HCT116 (cell line): ENCODE results near the gene MS4A12. TPM values are rescaled to one million over a fixed set of nuclear protein-coding genes. Genes with fewer than 3 reads are reported as not detected.

Experiments used
- ATAC-seq: fragments of 200-7000 bp; cut with Tn5 transposase; 2 replicates; pipeline ENCODE4 v1.9.1; 2020; ENCODE audit warnings: mild to moderate bottlenecking, moderate library complexity
- BruUV-seq: library from RNA; stranded (reverse); fragments of 400-500 nt; replicated peaks from 2 replicates; lab custom pipeline; 2021; lab: Mats Ljungman, UMichigan
- CTCF ChIA-PET: fragments of 300-600 bp; sonication (Branson Sonifier 250); formaldehyde crosslinking; loops from one replicate; lab custom pipeline; 2021; ENCODE audit warnings: antibody characterized with exemption; lab: Charles Lee
- POLR2A ChIA-PET: fragments of 300-600, 350-600 bp; sonication (Branson Sonifier 250); formaldehyde crosslinking; loops from one replicate; lab custom pipeline; 2021; ENCODE audit warnings: antibody characterized with exemption; lab: Charles Lee
- RAD21 ChIA-PET, 2 experiments: fragments of 300-600 bp; sonication (Branson Sonifier 250); formaldehyde crosslinking; loops; one replicate each; lab custom pipeline; 2023; ENCODE audit warnings: low total read pairs in 2 of 2; ENCODE audit not compliant: uncharacterized antibody in 2 of 2, unreplicated experiment in 2 of 2, low non-redundant PET in 1 of 2; lab: Charles Lee
- DNase-seq: peaks from one replicate; pipeline ENCODE4 v3.0.0-alpha.2; 2010; ENCODE audit warnings: low read depth, low spot score
- H2AFZ ChIP-seq: fragments of 200-600 bp; shearing (Covaris generic), sonication (generic); 2 replicates; pipeline ENCODE4 v1.6.1; 2017; ENCODE audit warnings: low read depth, mixed run types, mixed read lengths, antibody characterized with exemption, low read length; ENCODE audit not compliant: poor library complexity, severe bottlenecking
- H3K27ac ChIP-seq: 2 replicates; pipeline ENCODE4 v1.5.1; 2012; ENCODE audit warnings: low read depth, low read length
- H3K27me3 ChIP-seq: fragments of 200-600 bp; sonication (generic); 2 replicates; pipeline ENCODE4 v1.6.1; 2016; ENCODE audit warnings: mixed run types, low read length, mixed read lengths; ENCODE audit not compliant: insufficient read depth
- H3K36me3 ChIP-seq, 2 experiments: fragments of 200-500 bp in 1 of 2; fragments of 200-600 bp in 1 of 2; sonication (Bioruptor generic) in 1 of 2; sonication (generic) in 1 of 2; 2 replicates each; pipeline versions ENCODE4 v1.5.1 to v1.6.1; 2014 to 2016; ENCODE audit warnings: low read length in 2 of 2, inconsistent platforms in 1 of 2, mixed read lengths in 1 of 2, mixed run types in 1 of 2; ENCODE audit not compliant: insufficient read depth in 2 of 2, control insufficient read depth in 1 of 2
- H3K4me1 ChIP-seq, 2 experiments: fragments of 200-600 bp in 1 of 2; sonication (generic) in 1 of 2; 2 replicates each; pipeline versions ENCODE4 v1.5.1 to v1.6.1; 2012 to 2017; ENCODE audit warnings: low read length in 2 of 2, inconsistent platforms in 1 of 2, mild to moderate bottlenecking in 1 of 2, mixed read lengths in 1 of 2, mixed run types in 1 of 2, moderate library complexity in 1 of 2; ENCODE audit not compliant: insufficient read depth in 2 of 2, control insufficient read depth in 1 of 2
- H3K4me2 ChIP-seq: fragments of 200-600 bp; sonication (generic); 2 replicates; pipeline ENCODE4 v1.6.1; 2017; ENCODE audit warnings: mixed run types, low read length, mixed read lengths
- H3K4me3 ChIP-seq, 2 experiments: fragments of 200-600 bp in 1 of 2; sonication (generic) in 1 of 2; replicated peaks in 1 of 2; 2 replicates each; pipeline ENCODE4 v1.5.1; 2011 to 2016; ENCODE audit warnings: low read length in 2 of 2, control low read depth in 1 of 2, low read depth in 1 of 2, mild to moderate bottlenecking in 1 of 2, mixed read lengths in 1 of 2, mixed run types in 1 of 2
- H3K79me2 ChIP-seq: fragments of 200-600 bp; sonication (generic); 2 replicates; pipeline ENCODE4 v1.6.1; 2017; ENCODE audit warnings: mild to moderate bottlenecking, mixed run types, low read length, moderate library complexity, mixed read lengths; ENCODE audit not compliant: insufficient read depth
- H3K9ac ChIP-seq: fragments of 200-600 bp; sonication (generic); 2 replicates; pipeline ENCODE4 v1.6.1; 2016; ENCODE audit warnings: low read length, mixed read lengths
- H3K9me2 ChIP-seq: fragments of 200-600 bp; sonication (generic), shearing (Covaris generic); 2 replicates; pipeline ENCODE4 v1.6.1; 2017; ENCODE audit warnings: mixed run types, mild to moderate bottlenecking, moderate library complexity; ENCODE audit not compliant: insufficient read depth
- H3K9me3 ChIP-seq, 2 experiments: fragments of 200-500 bp in 1 of 2; fragments of 200-600 bp in 1 of 2; sonication (Bioruptor generic) in 1 of 2; sonication (generic) in 1 of 2; 2 replicates each; pipeline ENCODE4 v1.6.1; 2014 to 2017; ENCODE audit warnings: low read length in 2 of 2, mixed read lengths in 2 of 2, inconsistent platforms in 1 of 2, low read depth in 1 of 2, mild to moderate bottlenecking in 1 of 2, mixed run types in 1 of 2, moderate library complexity in 1 of 2; ENCODE audit not compliant: control insufficient read depth in 1 of 2, insufficient read depth in 1 of 2
- H4K20me1 ChIP-seq: fragments of 200-600 bp; sonication (generic), shearing (Covaris generic); 2 replicates; pipeline ENCODE4 v1.6.1; 2017; ENCODE audit warnings: mixed run types, mild to moderate bottlenecking, moderate library complexity; ENCODE audit not compliant: insufficient read depth
- CBX3 ChIP-seq: IDR thresholded peaks from 2 replicates; pipeline ENCODE4 v1.6.1; 2012; ENCODE audit warnings: low read depth
- CEBPB ChIP-seq: IDR thresholded peaks from 2 replicates; pipeline ENCODE4 v1.6.1; 2012; ENCODE audit warnings: low read depth
- EGR1 ChIP-seq: IDR thresholded peaks from 2 replicates; pipeline ENCODE4 v1.6.1; 2012; ENCODE audit warnings: low read depth
- ELF1 ChIP-seq: IDR thresholded peaks from 2 replicates; pipeline ENCODE4 v1.6.1; 2012; ENCODE audit warnings: low read depth, borderline replicate concordance
- EZH2 ChIP-seq: fragments of 200-600 bp; sonication (generic); IDR thresholded peaks from 2 replicates; pipeline ENCODE4 v1.6.1; 2017; ENCODE audit warnings: antibody characterized with exemption, mixed run types
- FOSL1 ChIP-seq: IDR thresholded peaks from 2 replicates; pipeline ENCODE4 v1.6.1; 2012; ENCODE audit warnings: low read depth
- JUND ChIP-seq: IDR thresholded peaks from 2 replicates; pipeline ENCODE4 v1.6.1; 2012
- POLR2A ChIP-seq: IDR thresholded peaks from 2 replicates; pipeline ENCODE4 v1.7.0; 2011; ENCODE audit warnings: borderline replicate concordance; ENCODE audit not compliant: insufficient read depth, insufficient read length; ENCODE audit errors: extremely low read depth
- RAD21 ChIP-seq: IDR thresholded peaks from 2 replicates; pipeline ENCODE4 v1.6.1; 2012; ENCODE audit warnings: low read depth, mild to moderate bottlenecking
- SP1 ChIP-seq: IDR thresholded peaks from 2 replicates; pipeline ENCODE4 v1.6.1; 2012; ENCODE audit warnings: low read depth
- SRF ChIP-seq: IDR thresholded peaks from 2 replicates; pipeline ENCODE4 v1.6.1; 2012; ENCODE audit warnings: low read depth
- TCF7L2 ChIP-seq: IDR thresholded peaks from 2 replicates; pipeline ENCODE4 v1.7.0; 2011; ENCODE audit warnings: borderline replicate concordance, inconsistent platforms; ENCODE audit not compliant: insufficient read depth, insufficient read length; ENCODE audit errors: extremely low read depth
- YY1 ChIP-seq: IDR thresholded peaks from 2 replicates; pipeline ENCODE4 v1.6.1; 2011; ENCODE audit warnings: low read length, low read depth, moderate library complexity, mild to moderate bottlenecking; ENCODE audit not compliant: insufficient replicate concordance; ENCODE audit errors: extremely low read depth
- ZFX ChIP-seq: fragments of 450-650 bp; IDR thresholded peaks from 2 replicates; pipeline ENCODE4 v1.6.1; 2017
- ZNF274 ChIP-seq: fragments of 200-500 bp; sonication (Bioruptor generic); IDR thresholded peaks from 2 replicates; pipeline ENCODE4 v1.6.1; 2014; ENCODE audit warnings: mild to moderate bottlenecking, low read depth, low read length, inconsistent platforms
- intact Hi-C: fragments of 100-400 bp; cut with micrococcal nuclease; formaldehyde crosslinking; loops from 2 replicates; pipeline ENCODE4 v1.10.0; 2022
- total RNA-seq: library from RNA; stranded (reverse); gene quantifications from one replicate; pipeline ENCODE4 v1.2.1, GENCODE V29; 2021; ENCODE audit not compliant: unreplicated experiment
- TF ChIP-seq, protein P1 (sequence below): IDR thresholded peaks from 2 replicates; pipeline ENCODE4 v1.6.1; 2011; ENCODE audit warnings: mild to moderate bottlenecking, low read length, moderate library complexity; ENCODE audit not compliant: insufficient replicate concordance; ENCODE audit errors: extremely low read depth
- TF ChIP-seq, protein P2 (sequence below): IDR thresholded peaks from 2 replicates; pipeline ENCODE4 v1.6.1; 2012; ENCODE audit warnings: low read depth
- TF ChIP-seq, protein P3 (sequence below): IDR thresholded peaks from 2 replicates; pipeline ENCODE4 v1.6.1; 2012
- TF ChIP-seq, protein P4 (sequence below): IDR thresholded peaks from 2 replicates; pipeline ENCODE4 v1.6.1; 2012
- TF ChIP-seq, protein P5 (sequence below), 3 experiments: fragments of 200-600 bp in 1 of 3; sonication (generic) in 1 of 3; IDR thresholded peaks in 2 of 3; conservative IDR thresholded peaks in 1 of 3; 2 replicates each; pipeline ENCODE4 v1.5.1; 2012 to 2017; ENCODE audit warnings: low read depth in 2 of 3, low read length in 2 of 3, antibody characterized with exemption in 1 of 3, borderline replicate concordance in 1 of 3, control low read depth in 1 of 3, mild to moderate bottlenecking in 1 of 3, mixed read lengths in 1 of 3, mixed run types in 1 of 3, moderate library complexity in 1 of 3; ENCODE audit not compliant: insufficient read depth in 1 of 3

The MS4A12 gene
- total RNA-seq, 1 experiment from 2014 or later = not detected

DNA sequence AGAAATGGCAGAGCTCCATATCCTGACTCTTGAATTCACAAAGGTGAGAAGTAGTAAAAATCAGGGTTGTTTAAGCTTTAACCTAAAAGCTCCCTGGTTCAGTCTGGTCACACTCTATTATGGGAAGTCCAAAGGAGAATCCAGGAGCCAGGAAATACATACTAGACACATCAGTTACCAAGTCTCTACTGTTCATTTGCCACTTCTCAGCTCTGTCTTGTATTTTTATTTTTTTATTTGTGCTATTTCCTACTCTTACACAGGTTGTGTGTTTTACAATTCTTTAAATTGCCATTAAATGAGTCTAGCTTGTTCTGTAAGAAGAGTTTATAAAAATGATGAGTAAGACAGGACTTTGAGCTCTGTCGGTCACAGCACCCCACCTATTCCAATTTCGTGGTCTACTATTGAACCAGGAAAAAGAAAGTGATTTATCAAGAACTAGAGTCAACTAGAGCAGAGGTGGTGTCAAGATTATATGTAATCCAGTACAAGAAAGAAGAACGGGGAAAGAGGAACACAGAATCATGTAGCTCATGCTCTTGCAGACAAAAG, 9.7 kb downstream of the MS4A12 start:
- no peaks in the 10 kb centered on the region for H3K36me3 ChIP-seq
- no peaks in the 10 kb centered on the region for H3K27me3 ChIP-seq
- no peak for DNase-seq
- no peaks in the 10 kb centered on the region for H4K20me1 ChIP-seq
- H3K79me2 ChIP-seq = no peaks in the 10 kb centered on the region
- H3K27ac ChIP-seq = no peak overlapping the region
- no peak for ATAC-seq
- no peaks in the 10 kb centered on the region for H3K9me3 ChIP-seq
- no peaks in the 10 kb centered on the region for H3K9me2 ChIP-seq
- CTCF ChIA-PET = no interaction called here
- intact Hi-C loops = no loop called here
- H3K4me3 ChIP-seq = no peak overlapping the region
- no peak overlapping the region for H2AFZ ChIP-seq
- POLR2A ChIA-PET = no interaction called here
- RAD21 ChIA-PET = no interaction called here
- TF ChIP-seq FOSL1 (no peak), EZH2 (no peak), SRF (no peak), RAD21 (no peak), ELF1 (no peak), ZNF274 (no peak), ZFX (no peak), TCF7L2 (no peak), CEBPB (no peak), SP1 (no peak), JUND (no peak), EGR1 (no peak), YY1 (no peak), POLR2A (no peak), CBX3 (no peak)
- TF ChIP-seq, protein P1, sequence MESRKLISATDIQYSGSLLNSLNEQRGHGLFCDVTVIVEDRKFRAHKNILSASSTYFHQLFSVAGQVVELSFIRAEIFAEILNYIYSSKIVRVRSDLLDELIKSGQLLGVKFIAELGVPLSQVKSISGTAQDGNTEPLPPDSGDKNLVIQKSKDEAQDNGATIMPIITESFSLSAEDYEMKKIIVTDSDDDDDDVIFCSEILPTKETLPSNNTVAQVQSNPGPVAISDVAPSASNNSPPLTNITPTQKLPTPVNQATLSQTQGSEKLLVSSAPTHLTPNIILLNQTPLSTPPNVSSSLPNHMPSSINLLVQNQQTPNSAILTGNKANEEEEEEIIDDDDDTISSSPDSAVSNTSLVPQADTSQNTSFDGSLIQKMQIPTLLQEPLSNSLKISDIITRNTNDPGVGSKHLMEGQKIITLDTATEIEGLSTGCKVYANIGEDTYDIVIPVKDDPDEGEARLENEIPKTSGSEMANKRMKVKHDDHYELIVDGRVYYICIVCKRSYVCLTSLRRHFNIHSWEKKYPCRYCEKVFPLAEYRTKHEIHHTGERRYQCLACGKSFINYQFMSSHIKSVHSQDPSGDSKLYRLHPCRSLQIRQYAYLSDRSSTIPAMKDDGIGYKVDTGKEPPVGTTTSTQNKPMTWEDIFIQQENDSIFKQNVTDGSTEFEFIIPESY = no peak
- TF ChIP-seq, protein P2, sequence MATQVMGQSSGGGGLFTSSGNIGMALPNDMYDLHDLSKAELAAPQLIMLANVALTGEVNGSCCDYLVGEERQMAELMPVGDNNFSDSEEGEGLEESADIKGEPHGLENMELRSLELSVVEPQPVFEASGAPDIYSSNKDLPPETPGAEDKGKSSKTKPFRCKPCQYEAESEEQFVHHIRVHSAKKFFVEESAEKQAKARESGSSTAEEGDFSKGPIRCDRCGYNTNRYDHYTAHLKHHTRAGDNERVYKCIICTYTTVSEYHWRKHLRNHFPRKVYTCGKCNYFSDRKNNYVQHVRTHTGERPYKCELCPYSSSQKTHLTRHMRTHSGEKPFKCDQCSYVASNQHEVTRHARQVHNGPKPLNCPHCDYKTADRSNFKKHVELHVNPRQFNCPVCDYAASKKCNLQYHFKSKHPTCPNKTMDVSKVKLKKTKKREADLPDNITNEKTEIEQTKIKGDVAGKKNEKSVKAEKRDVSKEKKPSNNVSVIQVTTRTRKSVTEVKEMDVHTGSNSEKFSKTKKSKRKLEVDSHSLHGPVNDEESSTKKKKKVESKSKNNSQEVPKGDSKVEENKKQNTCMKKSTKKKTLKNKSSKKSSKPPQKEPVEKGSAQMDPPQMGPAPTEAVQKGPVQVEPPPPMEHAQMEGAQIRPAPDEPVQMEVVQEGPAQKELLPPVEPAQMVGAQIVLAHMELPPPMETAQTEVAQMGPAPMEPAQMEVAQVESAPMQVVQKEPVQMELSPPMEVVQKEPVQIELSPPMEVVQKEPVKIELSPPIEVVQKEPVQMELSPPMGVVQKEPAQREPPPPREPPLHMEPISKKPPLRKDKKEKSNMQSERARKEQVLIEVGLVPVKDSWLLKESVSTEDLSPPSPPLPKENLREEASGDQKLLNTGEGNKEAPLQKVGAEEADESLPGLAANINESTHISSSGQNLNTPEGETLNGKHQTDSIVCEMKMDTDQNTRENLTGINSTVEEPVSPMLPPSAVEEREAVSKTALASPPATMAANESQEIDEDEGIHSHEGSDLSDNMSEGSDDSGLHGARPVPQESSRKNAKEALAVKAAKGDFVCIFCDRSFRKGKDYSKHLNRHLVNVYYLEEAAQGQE = no peak
- TF ChIP-seq, protein P3, sequence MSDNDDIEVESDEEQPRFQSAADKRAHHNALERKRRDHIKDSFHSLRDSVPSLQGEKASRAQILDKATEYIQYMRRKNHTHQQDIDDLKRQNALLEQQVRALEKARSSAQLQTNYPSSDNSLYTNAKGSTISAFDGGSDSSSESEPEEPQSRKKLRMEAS = no peak
- TF ChIP-seq, protein P4, sequence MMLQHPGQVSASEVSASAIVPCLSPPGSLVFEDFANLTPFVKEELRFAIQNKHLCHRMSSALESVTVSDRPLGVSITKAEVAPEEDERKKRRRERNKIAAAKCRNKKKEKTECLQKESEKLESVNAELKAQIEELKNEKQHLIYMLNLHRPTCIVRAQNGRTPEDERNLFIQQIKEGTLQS = no peak
- TF ChIP-seq, protein P5, sequence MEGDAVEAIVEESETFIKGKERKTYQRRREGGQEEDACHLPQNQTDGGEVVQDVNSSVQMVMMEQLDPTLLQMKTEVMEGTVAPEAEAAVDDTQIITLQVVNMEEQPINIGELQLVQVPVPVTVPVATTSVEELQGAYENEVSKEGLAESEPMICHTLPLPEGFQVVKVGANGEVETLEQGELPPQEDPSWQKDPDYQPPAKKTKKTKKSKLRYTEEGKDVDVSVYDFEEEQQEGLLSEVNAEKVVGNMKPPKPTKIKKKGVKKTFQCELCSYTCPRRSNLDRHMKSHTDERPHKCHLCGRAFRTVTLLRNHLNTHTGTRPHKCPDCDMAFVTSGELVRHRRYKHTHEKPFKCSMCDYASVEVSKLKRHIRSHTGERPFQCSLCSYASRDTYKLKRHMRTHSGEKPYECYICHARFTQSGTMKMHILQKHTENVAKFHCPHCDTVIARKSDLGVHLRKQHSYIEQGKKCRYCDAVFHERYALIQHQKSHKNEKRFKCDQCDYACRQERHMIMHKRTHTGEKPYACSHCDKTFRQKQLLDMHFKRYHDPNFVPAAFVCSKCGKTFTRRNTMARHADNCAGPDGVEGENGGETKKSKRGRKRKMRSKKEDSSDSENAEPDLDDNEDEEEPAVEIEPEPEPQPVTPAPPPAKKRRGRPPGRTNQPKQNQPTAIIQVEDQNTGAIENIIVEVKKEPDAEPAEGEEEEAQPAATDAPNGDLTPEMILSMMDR (IDR thresholded peaks at IDR 0.05 in 2 of 3, conservative IDR thresholded peaks at IDR 0.05 in 1 of 3; ENCODE audit: borderline replicate concordance in 1 of 3, insufficient read depth in 1 of 3, low read depth in 2 of 3, low read length in 2 of 3) = no peak
- no peaks in the 10 kb centered on the region for H3K4me1 ChIP-seq
- BruUV-seq = no TSS peak
- no peak overlapping the region for H3K9ac ChIP-seq
- no peak overlapping the region for H3K4me2 ChIP-seq
